Smooth muscle cell (in vitro differentiated cells): ENCODE results near the gene PERCC1. TPM values are rescaled to one million over a fixed set of nuclear protein-coding genes. Genes with fewer than 3 reads are reported as not detected.

Source experiments
- DNase-seq: peaks from one replicate; lab custom pipeline; 2025; ENCODE audit not compliant: unreplicated experiment; lab: John Stamatoyannopoulos, UW
- H2AFZ ChIP-seq: fragments of 200-600 bp; sonication (generic); 2 replicates; pipeline ENCODE4 v1.6.0; 2016; ENCODE audit warnings: antibody characterized with exemption, low read depth, mild to moderate bottlenecking
- H3F3A ChIP-seq: fragments of 200-600 bp; sonication (generic); 2 replicates; pipeline ENCODE4 v1.6.0; 2017; ENCODE audit warnings: antibody characterized with exemption, low read depth
- H3K27ac ChIP-seq: fragments of 200-600 bp; sonication (generic); 2 replicates; pipeline ENCODE4 v1.5.1; 2016; ENCODE audit warnings: low read depth, mild to moderate bottlenecking
- H3K27me3 ChIP-seq: fragments of 200-600 bp; sonication (generic); 2 replicates; pipeline ENCODE4 v1.6.1; 2016; ENCODE audit warnings: low read depth, mild to moderate bottlenecking
- H3K36me3 ChIP-seq: fragments of 200-600 bp; sonication (generic); 2 replicates; pipeline ENCODE4 v1.5.1; 2016; ENCODE audit warnings: low read depth
- H3K4me1 ChIP-seq: fragments of 200-600 bp; sonication (generic); 2 replicates; pipeline ENCODE4 v1.5.1; 2016; ENCODE audit warnings: low read depth
- H3K4me2 ChIP-seq: fragments of 200-600 bp; sonication (generic); 2 replicates; pipeline ENCODE4 v1.6.0; 2016; ENCODE audit warnings: mild to moderate bottlenecking
- H3K4me3 ChIP-seq: fragments of 200-600 bp; sonication (generic); 2 replicates; pipeline ENCODE4 v1.5.1; 2016; ENCODE audit warnings: mild to moderate bottlenecking
- H3K79me2 ChIP-seq: fragments of 200-600 bp; sonication (generic); 2 replicates; pipeline ENCODE4 v1.6.0; 2016; ENCODE audit warnings: low read depth, mild to moderate bottlenecking
- H3K9ac ChIP-seq: fragments of 200-600 bp; sonication (generic); 2 replicates; pipeline ENCODE4 v1.6.0; 2016; ENCODE audit warnings: low read depth
- H3K9me3 ChIP-seq: fragments of 200-600 bp; sonication (generic); replicated peaks from 2 replicates; pipeline ENCODE4 v1.5.1; 2016; ENCODE audit warnings: low read depth
- H4K20me1 ChIP-seq: fragments of 200-600 bp; sonication (generic); 2 replicates; pipeline ENCODE4 v1.6.0; 2016; ENCODE audit warnings: low read depth
- CTCF ChIP-seq: fragments of 200-600 bp; sonication (generic); IDR thresholded peaks from 2 replicates; pipeline ENCODE4 v1.5.1; 2017; ENCODE audit warnings: borderline replicate concordance, mild to moderate bottlenecking, antibody characterized with exemption; ENCODE audit not compliant: insufficient read depth, poor library complexity, severe bottlenecking
- WGBS: methylation state at CpG from one replicate; pipeline ENCODE4 v1.1.7; 2016; ENCODE audit warnings: low lambda C conversion rate; 5-methylcytosine and 5-hydroxymethylcytosine counted together
- polyA plus RNA-seq: library from polyadenylated mRNA; unstranded; fragments of >200 nt; fragmentation: Nextera tagmentation; extraction: Ambion mirVana; gene quantifications from 2 replicates; pipeline ENCODE4 v1.2.1, GENCODE V29; 2016
- total RNA-seq: library from RNA; depleted of rRNA; stranded (reverse); fragments of >200 nt; gene quantifications from 2 replicates; pipeline ENCODE4 v1.2.3, GENCODE V29; 2014

The PERCC1 gene
- total and polyA plus RNA-seq, 2 experiments from 2014 or later = not detected

- no peak for DNase-seq
- Histone ChIP-seq H3K4me3 (no peak overlapping the region), H3K79me2 (no peaks in the 10 kb centered on the region), H4K20me1 (no peaks in the 10 kb centered on the region), H3K4me1 (no peaks in the 10 kb centered on the region), H2AFZ (no peak overlapping the region), H3K4me2 (no peak overlapping the region), H3F3A (no peaks in the 10 kb centered on the region), H3K27me3 (no peaks in the 10 kb centered on the region), H3K27ac (no peak overlapping the region), H3K9ac (no peak overlapping the region), H3K36me3 (no peaks in the 10 kb centered on the region), H3K9me3 (no peaks in the 10 kb centered on the region)
- WGBS = 91% methylated on average over 9 of the region's 11 CpGs
- TF ChIP-seq CTCF = no peak
These were observed 1.9 kb upstream of the PERCC1 start for GRCh38 chr16:1429012-1429411.

- no peak overlapping the region for H3K4me2 ChIP-seq
- no peak overlapping the region for H3K27ac ChIP-seq
- no peaks in the 10 kb centered on the region for H3F3A ChIP-seq
- no peak overlapping the region for H2AFZ ChIP-seq
- no peaks in the 10 kb centered on the region for H4K20me1 ChIP-seq
- no peaks in the 10 kb centered on the region for H3K79me2 ChIP-seq
- no peak for TF ChIP-seq CTCF
- H3K9me3 ChIP-seq = no peaks in the 10 kb centered on the region
- no peaks in the 10 kb centered on the region for H3K36me3 ChIP-seq
- no peak overlapping the region for H3K4me3 ChIP-seq
- H3K4me1 ChIP-seq = no peaks in the 10 kb centered on the region
- no peak overlapping the region for H3K9ac ChIP-seq
- H3K27me3 ChIP-seq = no peaks in the 10 kb centered on the region
- 95% methylated on average over 11 of the region's 13 CpGs for WGBS
- no peak for DNase-seq
These were observed 1.2 kb upstream of the PERCC1 start for GRCh38 chr16:1429631-1430030.

GRCh38 chr16:1430214-1430758 lies 592 bp upstream of the PERCC1 start:
- DNase-seq = no peak
- no peaks in the 10 kb centered on the region for H3F3A ChIP-seq

More at GRCh38 chr16:1430214-1430758, 592 bp upstream of the PERCC1 start:
- Histone ChIP-seq H3K27ac (no peak overlapping the region), H3K9me3 (no peaks in the 10 kb centered on the region), H3K4me1 (no peaks in the 10 kb centered on the region), H3K79me2 (no peaks in the 10 kb centered on the region), H2AFZ (no peak overlapping the region), H3K4me2 (no peak overlapping the region), H4K20me1 (no peaks in the 10 kb centered on the region), H3K4me3 (no peak overlapping the region), H3K27me3 (no peaks in the 10 kb centered on the region), H3K9ac (no peak overlapping the region), H3K36me3 (no peaks in the 10 kb centered on the region)
- WGBS = 86% methylated on average over 7 of the region's 14 CpGs
- no peak for TF ChIP-seq CTCF
